GM23338 (cell line): Measurements from ENCODE around the gene FKBP5. TPM values are rescaled to one million over a fixed set of nuclear protein-coding genes. Genes with fewer than 3 reads are reported as not detected.

Experiments used
- ATAC-seq: fragments of 200-7000 bp; cut with Tn5 transposase; 3 replicates; pipeline ENCODE4 v1.9.1; 2020
- DNase-seq: peaks from one replicate; pipeline ENCODE4 v3.0.0-alpha.2; 2015; ENCODE audit warnings: low spot score
- H2AFZ ChIP-seq: fragments of 200-600 bp; sonication (generic); 2 replicates; pipeline ENCODE4 v1.8.0; 2016; ENCODE audit warnings: antibody characterized with exemption, mild to moderate bottlenecking, moderate library complexity
- H3F3A ChIP-seq: fragments of 200-600 bp; sonication (generic); replicated peaks from 2 replicates; pipeline ENCODE4 v1.8.0; 2017; ENCODE audit warnings: antibody characterized with exemption, mixed run types, low read depth
- H3K27ac ChIP-seq: fragments of 200-600 bp; sonication (generic); 2 replicates; pipeline ENCODE4 v1.6.1; 2016; ENCODE audit warnings: low read depth
- H3K27me3 ChIP-seq: fragments of 200-600 bp; sonication (generic); 2 replicates; pipeline ENCODE4 v1.8.0; 2016; ENCODE audit warnings: mild to moderate bottlenecking, mixed run types, moderate library complexity; ENCODE audit not compliant: insufficient read depth
- H3K36me3 ChIP-seq: fragments of 200-600 bp; sonication (generic); 2 replicates; pipeline ENCODE4 v1.8.0; 2016; ENCODE audit warnings: mild to moderate bottlenecking; ENCODE audit not compliant: insufficient read depth
- H3K4me1 ChIP-seq: fragments of 200-600 bp; sonication (generic); 2 replicates; pipeline ENCODE4 v1.8.0; 2016; ENCODE audit warnings: mild to moderate bottlenecking, moderate library complexity; ENCODE audit not compliant: insufficient read depth
- H3K4me2 ChIP-seq: fragments of 200-600 bp; sonication (generic); 2 replicates; pipeline ENCODE4 v1.7.1; 2017; ENCODE audit warnings: mixed run types
- H3K4me3 ChIP-seq: fragments of 200-600 bp; sonication (generic); 2 replicates; pipeline ENCODE4 v1.6.1; 2016; ENCODE audit warnings: mixed run types
- H3K79me2 ChIP-seq: fragments of 200-600 bp; sonication (generic); replicated peaks from 2 replicates; pipeline ENCODE4 v1.8.0; 2017; ENCODE audit warnings: mild to moderate bottlenecking; ENCODE audit not compliant: insufficient read depth
- H3K9me2 ChIP-seq: fragments of 200-600 bp; sonication (generic); 2 replicates; pipeline ENCODE4 v1.8.0; 2017; ENCODE audit not compliant: insufficient read depth
- H4K20me1 ChIP-seq: fragments of 200-600 bp; sonication (generic); replicated peaks from 2 replicates; pipeline ENCODE4 v1.8.0; 2017; ENCODE audit warnings: mild to moderate bottlenecking; ENCODE audit not compliant: insufficient read depth
- H3K27ac Mint-ChIP-seq: 2 replicates; pipeline ENCODE4 v1.8.0; 2020; ENCODE audit warnings: inconsistent platforms, mild to moderate bottlenecking, moderate library complexity, mixed read lengths
- H3K27me3 Mint-ChIP-seq: 3 replicates; pipeline ENCODE4 v1.8.0; 2022; ENCODE audit warnings: low read depth, mild to moderate bottlenecking, moderate library complexity, mixed read lengths, inconsistent platforms; ENCODE audit not compliant: insufficient read depth, poor library complexity
- H3K36me3 Mint-ChIP-seq: 3 replicates; pipeline ENCODE4 v1.8.0; 2021; ENCODE audit warnings: low read depth, mild to moderate bottlenecking, inconsistent platforms, moderate library complexity, mixed read lengths
- H3K4me1 Mint-ChIP-seq: 3 replicates; pipeline ENCODE4 v1.8.0; 2020; ENCODE audit warnings: mild to moderate bottlenecking, inconsistent platforms, mixed read lengths
- H3K4me3 Mint-ChIP-seq: 3 replicates; pipeline ENCODE4 v1.8.0; 2021; ENCODE audit warnings: moderate library complexity, mild to moderate bottlenecking, inconsistent platforms, mixed read lengths
- H3K9me3 Mint-ChIP-seq: 3 replicates; pipeline ENCODE4 v1.8.0; 2020; ENCODE audit warnings: moderate library complexity, mild to moderate bottlenecking, inconsistent platforms, mixed read lengths
- CREB1 ChIP-seq: fragments of 250-450 bp; sonication (Bioruptor Pico); IDR thresholded peaks from 2 replicates; pipeline ENCODE4 v1.5.0; 2020; ENCODE audit warnings: low read depth, mild to moderate bottlenecking, moderate library complexity
- CTCF ChIP-seq, 2 experiments: fragments of 200-600 bp in 1 of 2; sonication (generic) in 1 of 2; conservative IDR thresholded peaks; 2 replicates each; pipeline versions ENCODE4 v1.5.1 to v1.6.1; 2016 to 2017; ENCODE audit warnings: antibody characterized with exemption in 2 of 2, low read depth in 2 of 2, mild to moderate bottlenecking in 2 of 2, moderate library complexity in 1 of 2
- EZH2 ChIP-seq: fragments of 200-600 bp; sonication (generic); IDR thresholded peaks from one replicate; pipeline ENCODE4 v1.8.0; 2017; ENCODE audit warnings: antibody characterized with exemption, mild to moderate bottlenecking, low read depth; ENCODE audit not compliant: unreplicated experiment
- EZH2phosphoT487 ChIP-seq: fragments of 200-600 bp; sonication (generic); IDR thresholded peaks from one replicate; pipeline ENCODE4 v1.8.1; 2018; ENCODE audit warnings: antibody characterized with exemption; ENCODE audit not compliant: unreplicated experiment
- JUNB ChIP-seq: IDR thresholded peaks from one replicate; pipeline ENCODE4 v1.6.1; 2016; ENCODE audit warnings: antibody characterized with exemption; ENCODE audit not compliant: unreplicated experiment
- NANOG ChIP-seq: IDR thresholded peaks from 2 replicates; pipeline ENCODE4 v1.6.1; 2016; ENCODE audit warnings: antibody characterized with exemption, borderline replicate concordance
- POLR2AphosphoS5 ChIP-seq: IDR thresholded peaks from 2 replicates; pipeline ENCODE4 v1.6.1; 2016; ENCODE audit warnings: antibody characterized with exemption, low read depth
- REST ChIP-seq: IDR thresholded peaks from one replicate; pipeline ENCODE4 v1.6.1; 2018; ENCODE audit warnings: antibody characterized with exemption; ENCODE audit not compliant: unreplicated experiment
- STAT1 ChIP-seq: IDR thresholded peaks from one replicate; pipeline ENCODE4 v1.6.1; 2016; ENCODE audit warnings: antibody characterized with exemption; ENCODE audit not compliant: unreplicated experiment
- ZNF114 ChIP-seq: fragments of 250-450 bp; sonication (Bioruptor Pico); IDR thresholded peaks from 2 replicates; pipeline ENCODE4 v1.5.0; 2020; ENCODE audit warnings: mild to moderate bottlenecking, moderate library complexity
- ZNF331 ChIP-seq: fragments of 250-450 bp; sonication (Bioruptor Pico); IDR thresholded peaks from 2 replicates; pipeline ENCODE4 v1.5.0; 2020; ENCODE audit warnings: low read depth, mild to moderate bottlenecking, moderate library complexity
- ZNF462 ChIP-seq: fragments of 250-450 bp; sonication (Bioruptor Pico); IDR thresholded peaks from 2 replicates; pipeline ENCODE4 v1.5.0; 2020; ENCODE audit warnings: mild to moderate bottlenecking, moderate library complexity
- polyA plus RNA-seq: library from polyadenylated mRNA; unstranded; fragments of >200 nt; fragmentation: Nextera tagmentation; extraction: Ambion mirVana; gene quantifications from 2 replicates; pipeline ENCODE4 v1.2.1, GENCODE V29; 2016
- total RNA-seq: library from RNA; depleted of rRNA; stranded (reverse); fragments of >200 nt; shearing (Covaris generic); gene quantifications from 2 replicates; pipeline ENCODE4 v1.2.3, GENCODE V29; 2014
- TF ChIP-seq, protein P1 (sequence below): IDR thresholded peaks from 2 replicates; pipeline ENCODE4 v1.6.1; 2016; ENCODE audit warnings: antibody characterized with exemption

Gene FKBP5
- total and polyA plus RNA-seq, 2 experiments from 2014 or later, result 19.8 to 28.6 TPM

DNA sequence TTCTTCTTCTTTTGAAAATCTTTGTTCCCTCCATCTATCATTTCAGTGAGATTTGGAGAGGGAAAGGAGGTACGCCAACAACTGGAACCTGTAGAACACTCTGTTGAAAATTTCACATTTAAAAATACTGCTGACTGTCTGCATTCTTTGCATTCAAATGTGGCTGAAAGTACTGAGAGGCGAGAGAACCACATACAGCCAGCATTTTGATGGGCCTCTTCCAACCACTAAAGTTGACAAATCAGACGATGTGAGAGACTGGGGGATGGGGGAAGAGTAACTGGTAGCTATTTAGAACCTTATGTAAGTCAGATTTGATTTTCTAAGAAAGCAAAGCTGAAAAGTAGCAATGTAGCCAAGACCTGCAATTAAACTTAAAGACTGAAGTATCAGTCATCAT lies 77.5 kb downstream of the FKBP5 start:
- Histone ChIP-seq H3K27ac (peak overlapping the region; percentile 22; the same call in 1 of the 2 replicates), H3K4me1 (peaks cover 9% of the 10 kb centered on the region; the same call in 1 of the 2 replicates), H2AFZ (no peak overlapping the region), H3K4me2 (no peak overlapping the region), H3K4me3 (no peak overlapping the region), H3K36me3 (no peaks in the 10 kb centered on the region), H4K20me1 (no peaks in the 10 kb centered on the region; the same call in 1 of the 2 replicates), H3K79me2 (no peaks in the 10 kb centered on the region), H3F3A (no peaks in the 10 kb centered on the region), H3K9me2 (no peaks in the 10 kb centered on the region), H3K27me3 (no peaks in the 10 kb centered on the region)
- TF ChIP-seq CTCF (conservative IDR thresholded peaks at IDR 0.05; ENCODE audit: low read depth in 2 of 2) (no peak), NANOG (no peak), EZH2phosphoT487 (no peak), STAT1 (no peak), ZNF462 (no peak), EZH2 (no peak), ZNF331 (CRISPR knock-in tag) (no peak), CREB1 (CRISPR knock-in tag) (no peak), ZNF114 (CRISPR knock-in tag) (no peak), JUNB (no peak), REST (no peak), POLR2AphosphoS5 (no peak)
- TF ChIP-seq, protein P1, sequence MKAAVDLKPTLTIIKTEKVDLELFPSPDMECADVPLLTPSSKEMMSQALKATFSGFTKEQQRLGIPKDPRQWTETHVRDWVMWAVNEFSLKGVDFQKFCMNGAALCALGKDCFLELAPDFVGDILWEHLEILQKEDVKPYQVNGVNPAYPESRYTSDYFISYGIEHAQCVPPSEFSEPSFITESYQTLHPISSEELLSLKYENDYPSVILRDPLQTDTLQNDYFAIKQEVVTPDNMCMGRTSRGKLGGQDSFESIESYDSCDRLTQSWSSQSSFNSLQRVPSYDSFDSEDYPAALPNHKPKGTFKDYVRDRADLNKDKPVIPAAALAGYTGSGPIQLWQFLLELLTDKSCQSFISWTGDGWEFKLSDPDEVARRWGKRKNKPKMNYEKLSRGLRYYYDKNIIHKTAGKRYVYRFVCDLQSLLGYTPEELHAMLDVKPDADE, result no peak
- Mint-ChIP-seq H3K9me3 (no peaks in the 10 kb centered on the region), H3K27me3 (peaks cover 2% of the 10 kb centered on the region), H3K4me1 (peaks cover 9% of the 10 kb centered on the region; the same call in 2 of the 3 replicates), H3K36me3 (peaks cover 29% of the 10 kb centered on the region), H3K4me3 (no peak overlapping the region), H3K27ac (0 out of 2 replicates have a peak overlapping the region, but pooled peaks have one; percentile 5)
- no peak for ATAC-seq
- peak; percentile 39 for DNase-seq
